Right atrium auricular region (tissue), 2 donors: Measurements from ENCODE around the gene LMTK2. TPM values are rescaled to one million over a fixed set of nuclear protein-coding genes. Genes with fewer than 3 reads are reported as not detected.

Experiments used
- DNase-seq: peaks from one replicate; pipeline ENCODE4 v3.0.0-alpha.2; 2019; ENCODE audit warnings: low spot score
- H3K27ac ChIP-seq, 2 donors: fragments of 200-600 bp; sonication (generic); 1 replicate in 1 of 2; 2 replicates in 1 of 2; pipeline ENCODE4 v1.5.1; 2016 to 2019
- H3K27me3 ChIP-seq, 2 donors: fragments of 200-600 bp; sonication (generic); one replicate each; pipeline versions ENCODE4 v1.5.1 to v1.6.0; 2017 to 2019
- H3K36me3 ChIP-seq: fragments of 200-600 bp; sonication (generic); one replicate; pipeline ENCODE4 v1.5.1; 2016
- H3K4me1 ChIP-seq, 2 donors: fragments of 200-600 bp; sonication (generic); one replicate each; pipeline versions ENCODE4 v1.5.1 to v1.6.0; 2017 to 2019
- H3K4me3 ChIP-seq, 2 donors: fragments of 200-600 bp; sonication (generic); 1 replicate in 1 of 2; 2 replicates in 1 of 2; pipeline ENCODE4 v1.5.1; 2017 to 2019; ENCODE audit warnings: mild to moderate bottlenecking in 1 of 2, moderate library complexity in 1 of 2
- H3K9me3 ChIP-seq, 2 donors: fragments of 200-600 bp; sonication (generic); one replicate each; pipeline ENCODE4 v1.5.1; 2019
- total RNA-seq, 2 donors: library from RNA; depleted of rRNA; stranded (reverse); fragments of >200 nt; gene quantifications; one replicate each; pipeline ENCODE4 v1.1.0, GENCODE V29; 2016
- TF ChIP-seq, protein P1 (sequence below), 2 donors: fragments of 200-600 bp; sonication (generic); IDR thresholded peaks; one replicate each; pipeline ENCODE4 v1.5.1; 2019; ENCODE audit warnings: antibody characterized with exemption in 2 of 2

The LMTK2 gene
- total RNA-seq, 2 donors from 2014 or later, result 39.2 to 54.1 TPM

DNA sequence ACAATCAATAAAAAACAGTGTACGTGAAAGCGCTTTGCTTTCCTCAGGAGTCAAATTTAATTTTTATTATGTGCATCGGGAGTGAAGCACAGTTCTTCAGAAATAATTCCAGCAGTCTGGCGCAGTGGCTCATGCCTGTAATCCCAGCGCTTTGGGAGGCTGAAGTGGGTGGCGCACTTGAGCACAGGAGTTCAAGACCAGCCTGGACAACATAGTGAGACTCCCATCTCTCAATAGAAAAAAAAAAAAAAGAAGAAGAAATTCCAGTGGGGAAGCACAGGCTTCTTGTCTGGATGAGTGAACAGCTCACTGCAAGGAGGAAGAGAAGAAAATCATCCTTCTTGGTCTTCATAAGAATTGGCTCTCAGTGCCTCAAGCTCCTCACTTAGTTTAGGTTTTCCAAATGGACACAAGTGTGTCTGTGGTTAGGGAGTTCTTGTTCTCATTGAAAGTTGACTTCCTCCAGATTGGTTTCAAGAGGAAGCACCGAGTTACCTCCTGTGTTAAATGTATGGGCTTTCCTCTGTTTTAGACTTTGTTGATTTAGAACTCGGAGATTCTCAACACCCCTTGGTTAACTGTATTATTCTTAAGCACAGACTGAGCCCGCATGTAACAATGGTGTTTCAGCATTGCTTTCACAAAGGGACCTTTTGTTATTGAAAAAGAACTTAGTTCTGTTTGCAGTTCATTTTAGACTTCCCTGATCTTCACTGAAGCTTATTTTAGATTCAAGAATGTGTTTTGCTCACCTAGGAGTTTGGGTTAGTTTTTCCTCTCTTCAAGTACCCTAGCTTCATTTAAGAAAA is 28.0 kb downstream of the LMTK2 start:
- Histone ChIP-seq H3K27ac (peak overlapping the region in 1 of 2 donors; percentile 83), H3K4me1 (peaks cover 0 to 41% of the 10 kb centered on the region in 2 donors), H3K36me3 (peaks cover 8% of the 10 kb centered on the region), H3K27me3 (no peaks in the 10 kb centered on the region), H3K9me3 (no peaks in the 10 kb centered on the region), H3K4me3 (no peak overlapping the region)
- no peak for DNase-seq
- TF ChIP-seq, protein P1, sequence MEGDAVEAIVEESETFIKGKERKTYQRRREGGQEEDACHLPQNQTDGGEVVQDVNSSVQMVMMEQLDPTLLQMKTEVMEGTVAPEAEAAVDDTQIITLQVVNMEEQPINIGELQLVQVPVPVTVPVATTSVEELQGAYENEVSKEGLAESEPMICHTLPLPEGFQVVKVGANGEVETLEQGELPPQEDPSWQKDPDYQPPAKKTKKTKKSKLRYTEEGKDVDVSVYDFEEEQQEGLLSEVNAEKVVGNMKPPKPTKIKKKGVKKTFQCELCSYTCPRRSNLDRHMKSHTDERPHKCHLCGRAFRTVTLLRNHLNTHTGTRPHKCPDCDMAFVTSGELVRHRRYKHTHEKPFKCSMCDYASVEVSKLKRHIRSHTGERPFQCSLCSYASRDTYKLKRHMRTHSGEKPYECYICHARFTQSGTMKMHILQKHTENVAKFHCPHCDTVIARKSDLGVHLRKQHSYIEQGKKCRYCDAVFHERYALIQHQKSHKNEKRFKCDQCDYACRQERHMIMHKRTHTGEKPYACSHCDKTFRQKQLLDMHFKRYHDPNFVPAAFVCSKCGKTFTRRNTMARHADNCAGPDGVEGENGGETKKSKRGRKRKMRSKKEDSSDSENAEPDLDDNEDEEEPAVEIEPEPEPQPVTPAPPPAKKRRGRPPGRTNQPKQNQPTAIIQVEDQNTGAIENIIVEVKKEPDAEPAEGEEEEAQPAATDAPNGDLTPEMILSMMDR (IDR thresholded peaks at IDR 0.05), result no peak

DNA sequence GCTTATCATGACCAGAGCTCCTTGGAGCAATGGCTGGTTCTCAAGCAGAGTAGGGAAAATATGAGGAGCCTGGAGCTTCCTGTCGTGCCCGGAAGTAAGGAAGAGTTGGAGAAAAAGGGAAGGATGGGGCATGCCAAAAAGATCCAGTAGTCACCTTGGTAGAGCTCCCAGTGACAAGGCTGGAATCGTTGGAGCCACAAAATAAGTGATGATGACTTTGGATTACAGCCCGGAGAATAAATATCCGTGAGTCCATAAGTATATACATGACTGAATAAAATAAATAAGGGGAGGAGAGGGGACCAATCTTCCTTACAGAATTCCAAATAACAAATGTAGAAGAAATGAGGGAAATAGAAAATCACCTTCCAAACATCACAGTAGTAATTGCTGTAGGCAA is 29.3 kb downstream of the LMTK2 start:
- no peak for DNase-seq
- H3K27me3 ChIP-seq, result no peaks in the 10 kb centered on the region
- TF ChIP-seq, protein P1 (IDR thresholded peaks at IDR 0.05), result no peak
- peaks cover 0 to 33% of the 10 kb centered on the region in 2 donors for H3K4me1 ChIP-seq
- peaks cover 10% of the 10 kb centered on the region for H3K36me3 ChIP-seq
- H3K27ac ChIP-seq, result no peak overlapping the region
- H3K9me3 ChIP-seq, result no peaks in the 10 kb centered on the region
- no peak overlapping the region for H3K4me3 ChIP-seq

DNA sequence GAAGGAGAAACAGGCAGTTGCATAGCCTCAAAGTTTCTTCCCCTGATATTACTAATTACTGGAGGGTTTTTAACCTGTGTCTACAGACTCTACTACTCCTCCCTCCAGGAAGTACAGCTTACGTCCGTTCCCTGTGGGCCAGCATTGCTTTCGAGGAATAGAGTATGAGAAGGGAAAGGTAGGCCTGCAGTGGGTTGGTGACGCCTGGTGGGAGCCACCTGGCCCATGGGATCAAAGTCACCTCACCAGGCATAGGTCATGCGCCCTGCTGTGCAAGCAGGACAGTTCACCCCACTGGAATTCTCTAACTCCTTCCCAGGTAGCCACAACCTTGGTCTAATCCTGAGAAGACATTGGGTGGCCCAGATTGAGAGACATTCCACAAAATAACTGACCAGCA is 29.8 kb downstream of the LMTK2 start:
- H3K4me1 ChIP-seq, result peaks cover 0 to 29% of the 10 kb centered on the region in 2 donors
- no peaks in the 10 kb centered on the region for H3K27me3 ChIP-seq
- no peak for DNase-seq
- H3K4me3 ChIP-seq, result no peak overlapping the region
- TF ChIP-seq, protein P1 (IDR thresholded peaks at IDR 0.05), result no peak
- no peak overlapping the region for H3K27ac ChIP-seq
- H3K9me3 ChIP-seq, result no peaks in the 10 kb centered on the region
- peaks cover 13% of the 10 kb centered on the region for H3K36me3 ChIP-seq

DNA sequence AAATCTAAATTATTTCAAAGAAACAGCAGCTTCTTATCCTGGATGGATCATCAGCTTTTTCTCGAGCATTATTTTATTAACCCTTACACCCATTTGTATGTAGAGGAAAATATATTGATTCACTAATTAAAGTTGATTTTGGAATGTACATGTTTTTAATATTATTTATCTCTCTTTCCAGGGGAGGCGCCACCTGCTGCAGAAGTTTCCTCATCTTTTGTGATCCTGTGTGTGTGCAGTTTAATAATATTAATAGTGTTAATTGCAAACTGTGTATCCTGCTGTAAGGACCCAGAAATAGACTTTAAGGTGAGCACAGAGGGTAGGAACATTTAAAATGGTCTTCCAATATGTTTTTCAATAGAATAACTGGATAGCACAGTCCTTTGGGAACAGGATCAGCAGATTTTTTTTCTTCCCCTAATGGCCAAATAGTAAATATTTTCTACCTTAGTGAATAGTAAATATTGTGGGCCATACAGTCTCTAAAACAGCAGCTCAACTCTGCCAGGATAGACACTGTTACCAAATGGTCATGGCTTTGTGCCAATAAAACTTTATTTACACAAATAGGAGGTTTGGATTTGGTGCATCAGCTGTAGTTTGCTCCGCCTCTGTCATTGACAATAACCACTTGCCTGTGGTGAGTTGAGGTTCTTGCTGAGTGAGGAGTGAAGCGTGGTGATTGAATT is 30.6 kb downstream of the LMTK2 start:
- Histone ChIP-seq H3K27me3 (no peaks in the 10 kb centered on the region), H3K4me3 (no peak overlapping the region), H3K9me3 (no peaks in the 10 kb centered on the region), H3K4me1 (peaks cover 0 to 20% of the 10 kb centered on the region in 2 donors), H3K27ac (no peak overlapping the region), H3K36me3 (peaks cover 17% of the 10 kb centered on the region)
- DNase-seq, result no peak
- TF ChIP-seq, protein P1 (IDR thresholded peaks at IDR 0.05), result no peak

DNA sequence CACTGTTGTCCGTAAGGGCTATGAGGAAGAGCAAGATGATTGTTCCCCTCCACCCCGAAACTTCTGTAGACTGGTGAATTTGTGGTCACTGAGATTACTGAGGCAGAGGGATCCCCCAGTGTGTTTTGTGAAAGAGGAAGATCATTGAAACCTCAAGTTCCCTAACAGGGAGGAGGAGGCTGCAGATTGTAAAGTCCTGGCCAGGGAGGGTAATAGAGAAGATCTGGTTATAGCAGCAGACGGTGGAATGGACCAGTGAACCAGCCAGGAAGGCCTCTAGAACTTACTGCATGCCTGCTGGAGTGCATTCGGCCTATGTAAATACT is 31.1 kb downstream of the LMTK2 start:
- no peak overlapping the region for H3K27ac ChIP-seq
- H3K9me3 ChIP-seq, result no peaks in the 10 kb centered on the region
- H3K4me3 ChIP-seq, result no peak overlapping the region
- TF ChIP-seq, protein P1 (IDR thresholded peaks at IDR 0.05), result no peak
- no peaks in the 10 kb centered on the region for H3K27me3 ChIP-seq
- no peak for DNase-seq
- H3K36me3 ChIP-seq, result peaks cover 17% of the 10 kb centered on the region
- peaks cover 0 to 15% of the 10 kb centered on the region in 2 donors for H3K4me1 ChIP-seq
